Measurements from ENCODE around the gene FRAT1. TPM values are rescaled to one million over a fixed set of nuclear protein-coding genes. Genes with fewer than 3 reads are reported as not detected.
A peak's percentile ranks its signal among the peaks of the same experiment; 100 is the strongest.

FRAT1 gene
- total and polyA plus RNA-seq, 2 of the 13 experiments (the other 11 are each of a cell fraction or from before 2014, with no cell fraction given): 1.7 to 2.3 TPM

DNA sequence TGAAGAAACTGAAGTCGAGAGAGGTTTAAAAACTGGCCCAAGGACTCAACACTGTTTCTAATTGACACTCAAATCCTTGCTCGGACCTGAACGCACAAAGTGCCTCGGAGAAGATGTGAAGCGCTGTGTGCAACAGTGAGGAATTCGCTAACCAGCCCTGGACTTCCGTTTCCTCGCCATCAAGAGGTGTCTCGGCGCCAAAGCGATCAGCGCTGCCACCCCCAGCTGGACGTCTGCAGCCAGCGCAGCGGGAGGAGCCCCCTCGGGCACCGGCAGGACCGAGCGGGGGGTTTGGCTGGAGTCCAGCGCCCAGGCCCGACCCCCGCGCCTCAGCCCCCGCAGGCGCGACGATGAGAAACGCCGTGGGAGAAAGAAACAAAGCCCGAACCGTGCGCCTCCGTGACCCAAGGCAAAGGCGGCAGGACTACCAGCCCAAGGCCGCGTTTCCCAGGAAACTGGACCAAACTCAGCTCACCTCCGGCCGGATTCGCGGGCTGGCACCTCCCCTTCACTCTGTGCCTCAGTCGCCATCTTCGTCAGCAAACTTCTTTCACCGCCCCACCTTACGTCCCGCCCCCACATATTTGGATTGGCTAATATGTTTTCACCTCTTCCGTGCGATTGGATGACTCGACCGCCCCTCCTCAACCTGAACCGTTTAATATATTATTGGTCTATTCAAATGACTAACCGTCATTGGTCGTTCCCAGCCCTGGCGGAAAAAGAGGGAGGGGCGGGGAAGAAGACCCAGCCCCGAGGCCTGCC, 26.8 kb upstream of the FRAT1 start, which contains the start of gene ARHGAP19 (continued):
- TF ChIP-seq ZNF407 (CRISPR knock-in tag; IDR thresholded peaks at IDR 0.05; ENCODE audit: not compliant biosample characterization) (peak; percentile 80), CHD2 (IDR thresholded peaks at IDR 0.05; ENCODE audit: low read depth, low read length) (peak; percentile 13; the same call in 1 of the 2 replicates), ZNF546 (CRISPR knock-in tag; conservative IDR thresholded peaks at IDR 0.05) (no peak), ELF1 (CRISPR knock-in tag; IDR thresholded peaks at IDR 0.05) (peak; percentile 73), KDM1A (CRISPR knock-in tag; IDR thresholded peaks at IDR 0.05) (no peak; the same call in 1 of the 2 replicates), SALL2 (CRISPR knock-in tag; IDR thresholded peaks at IDR 0.05) (peak; percentile 49; the same call in 1 of the 2 replicates), USF2 (IDR thresholded peaks at IDR 0.05; ENCODE audit: low read depth, low read length) (no peak), USF2 (CRISPR knock-in tag; IDR thresholded peaks at IDR 0.05; ENCODE audit: borderline replicate concordance) (no peak; the same call in 1 of the 2 replicates), TBP (CRISPR knock-in tag; IDR thresholded peaks at IDR 0.05) (no peak), ZNF713 (CRISPR knock-in tag; IDR thresholded peaks at IDR 0.05) (no peak), KAT2B (IDR thresholded peaks at IDR 0.05; ENCODE audit: borderline replicate concordance, low read depth, low read length) (no peak), SMARCE1 (IDR thresholded peaks at IDR 0.05; ENCODE audit: borderline replicate concordance) (no peak), ZNF580 (CRISPR knock-in tag; IDR thresholded peaks at IDR 0.05; ENCODE audit: borderline replicate concordance, low read depth) (peak; percentile 79; the same call in 1 of the 2 replicates), NFIC (IDR thresholded peaks at IDR 0.05; ENCODE audit: low read length) (no peak), ZNF30 (CRISPR knock-in tag; IDR thresholded peaks at IDR 0.05) (no peak)
- TF ChIP-seq, protein P1, sequence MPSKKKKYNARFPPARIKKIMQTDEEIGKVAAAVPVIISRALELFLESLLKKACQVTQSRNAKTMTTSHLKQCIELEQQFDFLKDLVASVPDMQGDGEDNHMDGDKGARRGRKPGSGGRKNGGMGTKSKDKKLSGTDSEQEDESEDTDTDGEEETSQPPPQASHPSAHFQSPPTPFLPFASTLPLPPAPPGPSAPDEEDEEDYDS (CRISPR knock-in tag; IDR thresholded peaks at IDR 0.05): peak; percentile 81
- TF ChIP-seq, protein P2, sequence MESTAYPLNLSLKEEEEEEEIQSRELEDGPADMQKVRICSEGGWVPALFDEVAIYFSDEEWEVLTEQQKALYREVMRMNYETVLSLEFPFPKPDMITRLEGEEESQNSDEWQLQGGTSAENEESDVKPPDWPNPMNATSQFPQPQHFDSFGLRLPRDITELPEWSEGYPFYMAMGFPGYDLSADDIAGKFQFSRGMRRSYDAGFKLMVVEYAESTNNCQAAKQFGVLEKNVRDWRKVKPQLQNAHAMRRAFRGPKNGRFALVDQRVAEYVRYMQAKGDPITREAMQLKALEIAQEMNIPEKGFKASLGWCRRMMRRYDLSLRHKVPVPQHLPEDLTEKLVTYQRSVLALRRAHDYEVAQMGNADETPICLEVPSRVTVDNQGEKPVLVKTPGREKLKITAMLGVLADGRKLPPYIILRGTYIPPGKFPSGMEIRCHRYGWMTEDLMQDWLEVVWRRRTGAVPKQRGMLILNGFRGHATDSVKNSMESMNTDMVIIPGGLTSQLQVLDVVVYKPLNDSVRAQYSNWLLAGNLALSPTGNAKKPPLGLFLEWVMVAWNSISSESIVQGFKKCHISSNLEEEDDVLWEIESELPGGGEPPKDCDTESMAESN (CRISPR knock-in tag; conservative IDR thresholded peaks at IDR 0.05): peak; percentile 86

Data from HepG2 (cell line).